Neuronal stem cell (in vitro differentiated cells): ENCODE data around the gene SERGEF.

ENCODE experiments used
- DNase-seq: peaks from one replicate; pipeline ENCODE4 v3.0.0-alpha.2; 2013; ENCODE audit warnings: low spot score
- H2AFZ ChIP-seq: one replicate; pipeline ENCODE4 v1.6.1; 2013; ENCODE audit warnings: mild to moderate bottlenecking, low read length, inconsistent platforms
- H2AK5ac ChIP-seq: 2 replicates; pipeline ENCODE4 v1.6.1; 2013; ENCODE audit warnings: low read depth, mild to moderate bottlenecking, inconsistent platforms, low read length, moderate library complexity, mixed read lengths
- H2BK120ac ChIP-seq: 2 replicates; pipeline ENCODE4 v1.6.1; 2013; ENCODE audit warnings: low read depth, mild to moderate bottlenecking, inconsistent platforms, low read length, moderate library complexity, mixed read lengths
- H2BK12ac ChIP-seq: one replicate; pipeline ENCODE4 v1.6.1; 2013; ENCODE audit warnings: low read length, inconsistent platforms
- H2BK15ac ChIP-seq: 2 replicates; pipeline ENCODE4 v1.6.1; 2013; ENCODE audit warnings: mild to moderate bottlenecking, low read length, inconsistent platforms, mixed read lengths
- H2BK5ac ChIP-seq: one replicate; pipeline ENCODE4 v1.6.1; 2013; ENCODE audit warnings: inconsistent platforms, mild to moderate bottlenecking, low read length, moderate library complexity
- H3K14ac ChIP-seq: one replicate; pipeline ENCODE4 v1.6.1; 2013; ENCODE audit warnings: low read length, inconsistent platforms
- H3K18ac ChIP-seq: 2 replicates; pipeline ENCODE4 v1.6.1; 2013; ENCODE audit warnings: low read length, inconsistent platforms
- H3K23ac ChIP-seq: 2 replicates; pipeline ENCODE4 v1.6.1; 2013; ENCODE audit warnings: low read depth, mild to moderate bottlenecking, mixed read lengths, low read length, inconsistent platforms; ENCODE audit not compliant: poor library complexity
- H3K27ac ChIP-seq: replicated peaks from 3 replicates; pipeline ENCODE4 v1.5.1; 2013; ENCODE audit warnings: low read length, inconsistent platforms
- H3K27me3 ChIP-seq, 3 experiments: 2 replicates each; pipeline ENCODE4 v1.6.1; 2013; ENCODE audit warnings: low read length in 3 of 3, mild to moderate bottlenecking in 2 of 3, inconsistent platforms in 1 of 3, low read depth in 1 of 3, mixed read lengths in 1 of 3, moderate library complexity in 1 of 3; ENCODE audit not compliant: control insufficient read depth in 3 of 3, insufficient read depth in 3 of 3
- H3K36me3 ChIP-seq, 2 donors: replicated peaks in 1 of 2; 2 replicates each; pipeline ENCODE4 v1.6.1; 2013; ENCODE audit warnings: low read length in 2 of 2; ENCODE audit not compliant: control insufficient read depth in 2 of 2, insufficient read depth in 2 of 2
- H3K4ac ChIP-seq: 2 replicates; pipeline ENCODE4 v1.6.1; 2013; ENCODE audit warnings: inconsistent platforms, mild to moderate bottlenecking, low read length, moderate library complexity
- H3K4me1 ChIP-seq, 2 donors: 1 replicate in 1 of 2; 2 replicates in 1 of 2; pipeline ENCODE4 v1.6.1; 2013; ENCODE audit warnings: low read length in 2 of 2, low read depth in 1 of 2; ENCODE audit not compliant: control insufficient read depth in 2 of 2, insufficient read depth in 1 of 2
- H3K4me2 ChIP-seq: one replicate; pipeline ENCODE4 v1.6.1; 2013; ENCODE audit warnings: mild to moderate bottlenecking, low read length, inconsistent platforms; ENCODE audit not compliant: insufficient read depth, poor library complexity, severe bottlenecking
- H3K4me3 ChIP-seq, 2 donors: 2 replicates each; pipeline ENCODE4 v1.5.1; 2013; ENCODE audit warnings: low read length in 2 of 2, mild to moderate bottlenecking in 2 of 2, inconsistent platforms in 1 of 2, moderate library complexity in 1 of 2
- H3K79me1 ChIP-seq: one replicate; pipeline ENCODE4 v1.6.1; 2013; ENCODE audit warnings: low read depth, mild to moderate bottlenecking, inconsistent platforms, low read length, moderate library complexity
- H3K9ac ChIP-seq: one replicate; pipeline ENCODE4 v1.6.1; 2013; ENCODE audit warnings: mild to moderate bottlenecking, low read depth, low read length, inconsistent platforms; ENCODE audit not compliant: poor library complexity
- H3K9me3 ChIP-seq, 2 donors: replicated peaks in 1 of 2; 2 replicates each; pipeline versions ENCODE3 to v1.6.1; 2013; ENCODE audit warnings: low read length in 2 of 2, mild to moderate bottlenecking in 2 of 2, inconsistent platforms in 1 of 2, low read depth in 1 of 2, mixed read lengths in 1 of 2, moderate library complexity in 1 of 2; ENCODE audit not compliant: control insufficient read depth in 2 of 2, insufficient read depth in 1 of 2
- H4K8ac ChIP-seq: one replicate; pipeline ENCODE4 v1.6.1; 2013; ENCODE audit warnings: low read depth, mild to moderate bottlenecking, inconsistent platforms, low read length, moderate library complexity
- H4K91ac ChIP-seq: one replicate; pipeline ENCODE4 v1.6.1; 2013; ENCODE audit warnings: low read length, low read depth, mild to moderate bottlenecking, inconsistent platforms; ENCODE audit not compliant: poor library complexity
- WGBS, 2 donors: extraction: QIAGEN DNeasy Blood & Tissue Kit; methylation state at CpG; one replicate each; pipeline ENCODE4 v1.1.7; 2013; ENCODE audit warnings: missing lambda C conversion rate in 2 of 2, mixed read lengths in 1 of 2; ENCODE audit not compliant: insufficient read length in 2 of 2, insufficient replicate concordance in 1 of 2; ENCODE audit errors: extremely low coverage in 2 of 2; 5-methylcytosine and 5-hydroxymethylcytosine counted together

Gene SERGEF

DNA sequence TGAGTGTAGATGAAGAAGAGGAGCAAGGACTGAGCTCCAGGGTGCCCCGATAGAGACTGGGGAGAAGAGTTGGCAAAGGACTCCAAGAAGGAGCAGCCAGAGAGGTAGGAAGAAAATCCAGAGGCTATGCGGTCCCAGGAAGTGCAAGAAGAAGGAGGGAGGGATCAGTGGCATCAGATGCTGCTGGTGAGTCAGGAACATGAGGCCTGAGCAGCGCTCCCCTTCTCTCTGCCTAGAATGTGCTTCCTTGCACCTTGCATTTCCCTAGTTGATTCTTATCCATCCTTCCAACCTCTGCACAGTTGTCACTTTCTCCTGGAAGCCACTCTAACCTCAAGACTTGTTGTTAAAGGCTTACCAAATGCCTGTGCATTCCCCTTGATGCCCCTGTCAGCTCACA lies 257.0 kb downstream of the SERGEF start:
- no peak overlapping the region for H4K91ac ChIP-seq
- no peaks in the 10 kb centered on the region for H3K4me1 ChIP-seq
- H3K18ac ChIP-seq, result peak overlapping the region; percentile 40
- H2BK15ac ChIP-seq, result no peak overlapping the region
- no peak overlapping the region for H3K27ac ChIP-seq
- no peak overlapping the region for H3K4ac ChIP-seq
- no peak overlapping the region for H3K4me3 ChIP-seq
- no peak overlapping the region for H3K14ac ChIP-seq
- H3K23ac ChIP-seq, result no peak overlapping the region
- H3K9me3 ChIP-seq, result no peaks in the 10 kb centered on the region
- H3K9ac ChIP-seq, result no peak overlapping the region
- H2BK120ac ChIP-seq, result no peak overlapping the region
- H3K4me2 ChIP-seq, result no peak overlapping the region
- no peak overlapping the region for H2BK12ac ChIP-seq
- no peak overlapping the region for H2AFZ ChIP-seq
- no peak overlapping the region for H2BK5ac ChIP-seq
- H3K36me3 ChIP-seq, result no peaks in the 10 kb centered on the region
- H4K8ac ChIP-seq, result no peak overlapping the region
- H3K79me1 ChIP-seq, result peaks cover 2% of the 10 kb centered on the region
- H3K27me3 ChIP-seq, result no peaks in the 10 kb centered on the region
- no peak overlapping the region for H2AK5ac ChIP-seq
- WGBS, 2 donors, result no CpG with 5 or more reads among the region's 3 CpGs
- DNase-seq, result no peak

GRCh38 chr11:17753641-17754040 lies 259.2 kb downstream of the SERGEF start:
- no peaks in the 10 kb centered on the region for H3K36me3 ChIP-seq
- no peak overlapping the region for H2BK15ac ChIP-seq
- H3K4me2 ChIP-seq, result no peak overlapping the region
- no peaks in the 10 kb centered on the region for H3K27me3 ChIP-seq
- no peak overlapping the region for H3K9ac ChIP-seq
- no peak overlapping the region for H3K4me3 ChIP-seq
- H3K4ac ChIP-seq, result no peak overlapping the region
- H3K14ac ChIP-seq, result no peak overlapping the region
- no peaks in the 10 kb centered on the region for H3K4me1 ChIP-seq
- no peak overlapping the region for H3K27ac ChIP-seq
- no peak overlapping the region for H2BK120ac ChIP-seq
- no peak overlapping the region for H2AK5ac ChIP-seq
- no CpG with 5 or more reads among the region's 10 CpGs for WGBS, 2 donors
- no peak overlapping the region for H2AFZ ChIP-seq
- no peak for DNase-seq
- H2BK12ac ChIP-seq, result no peak overlapping the region
- H3K23ac ChIP-seq, result no peak overlapping the region
- no peak overlapping the region for H3K18ac ChIP-seq
- no peak overlapping the region for H4K8ac ChIP-seq
- no peaks in the 10 kb centered on the region for H3K9me3 ChIP-seq
- no peak overlapping the region for H2BK5ac ChIP-seq
- H4K91ac ChIP-seq, result no peak overlapping the region
- peaks cover 2% of the 10 kb centered on the region for H3K79me1 ChIP-seq

GRCh38 chr11:17753153-17753552 lies 259.7 kb downstream of the SERGEF start:
- H2BK5ac ChIP-seq, result no peak overlapping the region
- H2BK120ac ChIP-seq, result no peak overlapping the region
- H3K23ac ChIP-seq, result no peak overlapping the region
- H3K4me1 ChIP-seq, result no peaks in the 10 kb centered on the region
- H3K36me3 ChIP-seq, result no peaks in the 10 kb centered on the region
- no peak overlapping the region for H2BK12ac ChIP-seq
- no peak overlapping the region for H3K4me3 ChIP-seq
- H2BK15ac ChIP-seq, result no peak overlapping the region
- H3K79me1 ChIP-seq, result peaks cover 2% of the 10 kb centered on the region
- no peak overlapping the region for H3K18ac ChIP-seq
- H3K27ac ChIP-seq, result no peak overlapping the region
- H4K8ac ChIP-seq, result no peak overlapping the region
- no peaks in the 10 kb centered on the region for H3K27me3 ChIP-seq
- no peak overlapping the region for H4K91ac ChIP-seq
- no peak overlapping the region for H2AK5ac ChIP-seq
- H3K14ac ChIP-seq, result peak overlapping the region; percentile 12
- no peak for DNase-seq
- no peak overlapping the region for H3K4ac ChIP-seq
- H3K4me2 ChIP-seq, result no peak overlapping the region
- no CpG with 5 or more reads among the region's 5 CpGs for WGBS, 2 donors
- no peak overlapping the region for H3K9ac ChIP-seq
- H3K9me3 ChIP-seq, result no peaks in the 10 kb centered on the region
- no peak overlapping the region for H2AFZ ChIP-seq

- Histone ChIP-seq H2BK15ac (no peak overlapping the region), H2AFZ (no peak overlapping the region), H2AK5ac (no peak overlapping the region), H4K8ac (no peak overlapping the region), H3K79me1 (peaks cover 6% of the 10 kb centered on the region), H3K4me1 (no peaks in the 10 kb centered on the region), H3K14ac (no peak overlapping the region), H3K18ac (no peak overlapping the region), H3K4ac (no peak overlapping the region), H2BK5ac (no peak overlapping the region), H3K27ac (no peak overlapping the region), H3K4me3 (no peak overlapping the region), H3K23ac (no peak overlapping the region), H3K9me3 (no peaks in the 10 kb centered on the region), H3K4me2 (no peak overlapping the region), H2BK120ac (no peak overlapping the region), H3K9ac (no peak overlapping the region), H3K27me3 (no peaks in the 10 kb centered on the region), H4K91ac (no peak overlapping the region), H3K36me3 (no peaks in the 10 kb centered on the region), H2BK12ac (no peak overlapping the region)
- WGBS, 2 donors, result no CpG with 5 or more reads among the region's 7 CpGs
- DNase-seq, result no peak
These were observed 260.7 kb downstream of the SERGEF start for GRCh38 chr11:17752144-17752543.
